Astrocyte of the cerebellum (primary cell): ENCODE results near the gene ATP6V0A4.
"Not testable (repeated sequence)": the region's sequence is repeated elsewhere in the genome, so short reads cannot be mapped to it uniquely, and the experiment has no call there.

Experiments
- DNase-seq: peaks from one replicate; pipeline ENCODE4 v3.0.0-alpha.2; 2011; ENCODE audit warnings: low read depth
- H3K4me3 ChIP-seq: 2 replicates; pipeline ENCODE4 v1.5.1; 2011; ENCODE audit warnings: mild to moderate bottlenecking, low read depth, low read length, moderate library complexity
- CTCF ChIP-seq: IDR thresholded peaks from 2 replicates; pipeline ENCODE4 v1.5.1; 2012; ENCODE audit warnings: low read length, low read depth, moderate library complexity, mild to moderate bottlenecking; ENCODE audit errors: missing control alignments
- in situ Hi-C: cut with HindIII; loops from 2 replicates; pipeline ENCODE4 v1.10.0; 2017; ENCODE audit warnings: low sequenced_read_pairs

The ATP6V0A4 gene

GRCh38 chr7:138798836-138799235, 840 bp upstream of the ATP6V0A4 start:
- DNase-seq: no peak
- no peak for TF ChIP-seq CTCF
- in situ Hi-C loops: no loop called here
- no peak overlapping the region for H3K4me3 ChIP-seq

GRCh38 chr7:138797046-138797445, 950 bp downstream of the ATP6V0A4 start:
- DNase-seq, H3K4me3 ChIP-seq: not testable (repeated sequence)

GRCh38 chr7:138796038-138796615, 1.9 kb downstream of the ATP6V0A4 start:
- TF ChIP-seq CTCF: no peak
- no peak for DNase-seq
- no peak overlapping the region for H3K4me3 ChIP-seq
- in situ Hi-C loops: no loop called here

More at GRCh38 chr7:138797046-138797445, 950 bp downstream of the ATP6V0A4 start:
- in situ Hi-C loops: not testable (repeated sequence)

GRCh38 chr7:138785587-138786437, 12.2 kb downstream of the ATP6V0A4 start:
- no peak for TF ChIP-seq CTCF
- in situ Hi-C loops: no loop called here
- no peak for DNase-seq
- H3K4me3 ChIP-seq: no peak overlapping the region

GRCh38 chr7:138784692-138785091, 13.3 kb downstream of the ATP6V0A4 start:
- DNase-seq: no peak
- no peak overlapping the region for H3K4me3 ChIP-seq
- TF ChIP-seq CTCF: no peak
- in situ Hi-C loops: no loop called here

- no peak overlapping the region for H3K4me3 ChIP-seq
- no peak for TF ChIP-seq CTCF
- DNase-seq: no peak
- in situ Hi-C loops: no loop called here
Observed at GRCh38 chr7:138781004-138781403, 17.0 kb downstream of the ATP6V0A4 start.
